Measurements from ENCODE around the gene SLFN12. TPM values are rescaled to one million over a fixed set of nuclear protein-coding genes. Genes with fewer than 3 reads are reported as not detected.

The SLFN12 gene
- total RNA-seq: 15.9 and 19.6 TPM in 2 replicates

DNA sequence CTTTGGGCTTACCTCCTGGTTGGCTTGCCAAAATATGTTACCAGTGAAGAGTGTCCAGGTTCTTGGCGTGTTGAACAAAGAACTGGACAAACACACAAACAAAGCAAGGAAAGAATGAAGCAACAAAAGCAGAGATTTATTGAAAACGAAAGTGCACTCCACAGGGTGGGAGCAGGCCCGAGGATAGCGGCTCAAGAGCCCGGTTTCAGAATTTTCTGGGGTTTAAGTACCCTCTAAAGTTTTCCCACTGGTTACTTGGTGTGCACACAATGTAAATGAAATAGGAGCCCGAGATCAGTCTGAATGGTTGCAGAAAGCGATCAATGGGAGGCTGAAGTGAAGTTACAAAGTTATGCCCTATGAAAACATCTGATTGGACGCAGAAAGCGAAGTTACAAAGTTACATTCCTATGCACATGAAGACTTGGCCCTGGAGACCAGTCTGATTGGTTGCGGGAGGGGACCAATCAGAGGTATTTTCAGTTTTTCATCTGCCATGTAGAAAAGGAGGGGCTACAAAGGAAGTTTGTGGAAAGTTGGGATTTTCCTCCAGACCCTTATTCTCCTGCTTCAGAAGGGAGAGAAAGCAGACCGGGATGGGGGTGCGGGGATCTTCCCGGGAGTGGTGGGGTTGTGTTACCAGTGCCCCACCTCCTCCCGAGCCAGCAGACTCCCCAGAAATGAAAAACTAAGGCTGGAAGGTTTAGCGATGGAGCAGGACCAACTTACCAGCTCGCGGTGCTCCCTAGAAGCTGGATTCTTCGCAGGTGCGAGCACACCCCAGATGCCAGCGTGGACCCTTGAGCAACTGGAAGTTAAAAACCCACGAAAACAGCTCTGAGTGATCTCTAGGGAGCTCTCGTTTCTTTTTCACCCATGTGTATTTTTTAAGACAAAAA lies at the start of gene SLFN12:
TSS of gene SLFN12 (minus strand) at position 325 of the 899 bp plus-strand sequence. CDS start 9,472 bp downstream, outside the sequence.

DNA sequence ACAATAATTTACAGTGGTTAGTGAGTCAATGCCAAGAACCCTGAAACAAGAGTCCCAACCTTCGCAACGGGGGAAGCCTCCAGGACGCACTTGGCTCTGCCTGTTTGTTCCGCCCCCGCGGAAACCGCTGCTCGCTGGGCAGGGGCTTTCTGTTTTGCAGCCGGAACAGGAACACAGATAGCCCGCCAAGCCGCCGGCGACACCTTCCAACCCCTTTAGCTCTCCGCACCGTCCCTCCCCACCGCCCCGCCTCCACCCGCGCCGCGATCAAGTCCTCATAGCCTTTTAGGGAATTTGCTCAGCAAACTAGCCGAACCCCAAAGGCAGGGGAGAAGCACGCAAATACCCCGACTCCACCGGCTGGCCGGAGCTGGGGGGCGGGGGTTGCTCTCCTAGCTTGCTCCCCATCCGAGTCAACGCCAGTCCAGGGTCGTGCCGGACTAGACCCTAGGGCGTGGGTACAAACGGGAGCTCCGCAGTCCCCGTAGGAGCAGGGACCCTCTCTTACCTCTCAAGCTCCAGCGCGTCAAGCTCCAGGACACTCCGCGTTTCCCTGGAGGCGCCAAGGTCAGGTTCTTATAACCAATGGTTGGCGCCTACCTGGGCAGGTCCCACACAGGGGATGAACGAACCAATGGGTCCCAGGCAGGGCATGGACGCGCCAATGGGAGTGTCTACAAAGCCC lies 16.1 kb upstream of the SLFN12 start, which contains the start of gene SLFN13:
TSS of gene SLFN13 (minus strand) at position 553 of the 685 bp plus-strand sequence. CDS start 3,086 bp downstream, outside the sequence.

DNA sequence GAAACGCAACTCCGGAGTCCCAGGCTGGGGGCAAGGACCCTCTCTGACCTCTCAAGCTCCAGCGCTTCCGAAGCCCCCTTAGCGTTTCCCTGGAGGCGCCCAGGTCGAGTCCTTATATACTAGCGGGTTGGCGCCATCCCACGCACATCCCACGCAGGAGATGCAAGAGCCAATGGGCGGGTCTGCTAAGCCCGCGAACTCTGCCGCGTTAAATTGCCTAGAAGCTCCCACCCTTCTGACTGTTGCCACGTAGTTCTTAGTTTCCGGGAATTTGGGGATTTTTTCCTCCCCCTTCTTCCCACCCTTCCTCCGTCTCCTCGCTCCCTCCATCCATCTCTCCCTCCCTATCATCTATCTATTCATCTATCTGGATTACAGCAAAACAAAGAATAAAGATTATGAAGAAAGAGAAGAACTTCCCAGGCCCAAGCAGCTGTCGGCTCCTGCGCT lies 58.7 kb downstream of the SLFN12 start, which contains the start of gene SLFN11:
TSS of gene SLFN11 (minus strand) at position 88 of the 450 bp plus-strand sequence. CDS start 9,814 bp downstream, outside the sequence.

Other genes starting within 250 kb of the SLFN12 start
- gene SLC35G3, start 238.1 kb downstream of the SLFN12 start, total RNA-seq: not detected in 2 replicates
- 61.7 and 67.7 TPM in 2 replicates for gene SLFN5, start 189.4 kb downstream of the SLFN12 start, total RNA-seq
- gene SLFN11, start 58.9 kb downstream of the SLFN12 start, total RNA-seq: 36.7 and 54.3 TPM in 2 replicates
- gene SLFN13, start 16.3 kb upstream of the SLFN12 start, total RNA-seq: 1.1 and 1.7 TPM in 2 replicates
- under 0.01 TPM in 1 of 2 replicates, not detected in the other for gene SLFN12L, start 105.2 kb upstream of the SLFN12 start, total RNA-seq
- gene SLFN14, start 128.3 kb upstream of the SLFN12 start, total RNA-seq: not detected in 2 replicates
- 4.1 and 4.8 TPM in 2 replicates for gene PEX12, start 146.1 kb upstream of the SLFN12 start, total RNA-seq
- 42.7 and 51.1 TPM in 2 replicates for gene AP2B1, start 154.8 kb upstream of the SLFN12 start, total RNA-seq

Measured in smooth muscle cell of bladder (primary cell).